Uterus (tissue), 2 donors: Measurements from ENCODE around the gene TMPRSS13.

Experiments
- CTCF ChIP-seq, 4 experiments: fragments of 200-600 bp in 2 of 4; fragments of 450-650 bp in 2 of 4; sonication (generic) in 2 of 4; IDR thresholded peaks; one replicate each; pipeline ENCODE4 v1.5.1; 2016 to 2019; ENCODE audit warnings: antibody characterized with exemption in 4 of 4, mild to moderate bottlenecking in 2 of 4, moderate library complexity in 1 of 4
- POLR2A ChIP-seq, 2 donors: fragments of 450-650 bp; IDR thresholded peaks; one replicate each; pipeline ENCODE4 v1.6.1; 2016; ENCODE audit warnings: antibody characterized with exemption in 2 of 2, mild to moderate bottlenecking in 1 of 2, moderate library complexity in 1 of 2

- TF ChIP-seq CTCF (IDR thresholded peaks at IDR 0.05) = no peak
- no peak for TF ChIP-seq POLR2A (IDR thresholded peaks at IDR 0.05)
These were observed 22.5 kb downstream of the TMPRSS13 start for GRCh38 chr11:117906710-117907109.
